Esophagus squamous epithelium (tissue), 4 donors: ENCODE results near the gene ATM.

Experiments used
- CTCF ChIP-seq, 6 experiments: fragments of 450-650 bp in 4 of 6; fragments of 200-600 bp in 2 of 6; sonication (generic) in 2 of 6; IDR thresholded peaks; one replicate each; pipeline ENCODE4 v1.5.1; 2016 to 2019; ENCODE audit warnings: antibody characterized with exemption in 6 of 6, mild to moderate bottlenecking in 4 of 6, moderate library complexity in 4 of 6
- POLR2A ChIP-seq, 4 donors: fragments of 450-650 bp; IDR thresholded peaks; one replicate each; pipeline ENCODE4 v1.6.1; 2017; ENCODE audit warnings: antibody characterized with exemption in 4 of 4, mild to moderate bottlenecking in 4 of 4, moderate library complexity in 3 of 4

GRCh38 chr11:108246308-108246707 is 23.4 kb downstream of the ATM start:
- TF ChIP-seq CTCF (IDR thresholded peaks at IDR 0.05) (no peak), POLR2A (IDR thresholded peaks at IDR 0.05) (no peak)
